ENCODE results near the gene PTPRU.

The PTPRU gene

GRCh38 chr1:29342351-29342750, 106.0 kb downstream of the PTPRU start:
- no peak for DNase-seq

GRCh38 chr1:29342983-29343382, 106.7 kb downstream of the PTPRU start:
- no peak for DNase-seq

- no peak for DNase-seq
These were observed 107.2 kb downstream of the PTPRU start for GRCh38 chr1:29343476-29343875.

GRCh38 chr1:29343908-29344307, 107.6 kb downstream of the PTPRU start:
- DNase-seq, result no peak

- DNase-seq, result no peak
These were observed 108.0 kb downstream of the PTPRU start for GRCh38 chr1:29344336-29344735.

GRCh38 chr1:29346576-29346975, 110.3 kb downstream of the PTPRU start:
- no peak for DNase-seq

- no peak for DNase-seq
These were observed 113.7 kb downstream of the PTPRU start for GRCh38 chr1:29349871-29350491.

GRCh38 chr1:29352719-29353420, 116.5 kb downstream of the PTPRU start:
- no peak for DNase-seq

GRCh38 chr1:29354511-29355098, 118.3 kb downstream of the PTPRU start:
- DNase-seq, result no peak

- DNase-seq, result no peak
These were observed 119.1 kb downstream of the PTPRU start for GRCh38 chr1:29355375-29355774.

- no peak for DNase-seq
These were observed 120.3 kb downstream of the PTPRU start for GRCh38 chr1:29356663-29357062.

- DNase-seq, result no peak
These were observed 121.1 kb downstream of the PTPRU start for GRCh38 chr1:29357452-29357851.

GRCh38 chr1:29358183-29358582, 121.9 kb downstream of the PTPRU start:
- DNase-seq, result no peak

- DNase-seq, result no peak
These were observed 124.4 kb downstream of the PTPRU start for GRCh38 chr1:29360768-29361167.

- DNase-seq, result no peak
These were observed 125.4 kb downstream of the PTPRU start for GRCh38 chr1:29361686-29362085.

GRCh38 chr1:29362116-29362515, 125.8 kb downstream of the PTPRU start:
- no peak for DNase-seq

- DNase-seq, result no peak
These were observed 126.4 kb downstream of the PTPRU start for GRCh38 chr1:29362764-29363163.

- DNase-seq, result no peak
These were observed 127.2 kb downstream of the PTPRU start for GRCh38 chr1:29363536-29363935.

- no peak for DNase-seq
These were observed 127.9 kb downstream of the PTPRU start for GRCh38 chr1:29364101-29364678.

GRCh38 chr1:29365906-29366670, 129.8 kb downstream of the PTPRU start:
- no peak for DNase-seq

GRCh38 chr1:29368936-29369932, 132.9 kb downstream of the PTPRU start:
- no peak for DNase-seq

- DNase-seq, result no peak
These were observed 133.7 kb downstream of the PTPRU start for GRCh38 chr1:29370067-29370466.

Data from CD4-positive, alpha-beta T cell treated with Interleukin-6 for 4 hours (primary cell).